HG02840 (cell line): ENCODE results near the gene SLC16A5.
A peak's percentile ranks its signal among the peaks of the same experiment; 100 is the strongest.
"Not testable (repeated sequence)": the region's sequence is repeated elsewhere in the genome, so short reads cannot be mapped to it uniquely, and the experiment has no call there.

Experiments
- ATAC-seq: cut with Tn5 transposase; IDR thresholded peaks from one replicate; pipeline ENCODE4 v1.9.1; 2021; ENCODE audit warnings: mild to moderate bottlenecking, moderate library complexity, moderate number of reproducible peaks; ENCODE audit not compliant: unreplicated experiment, low FRiP score

The SLC16A5 gene

DNA sequence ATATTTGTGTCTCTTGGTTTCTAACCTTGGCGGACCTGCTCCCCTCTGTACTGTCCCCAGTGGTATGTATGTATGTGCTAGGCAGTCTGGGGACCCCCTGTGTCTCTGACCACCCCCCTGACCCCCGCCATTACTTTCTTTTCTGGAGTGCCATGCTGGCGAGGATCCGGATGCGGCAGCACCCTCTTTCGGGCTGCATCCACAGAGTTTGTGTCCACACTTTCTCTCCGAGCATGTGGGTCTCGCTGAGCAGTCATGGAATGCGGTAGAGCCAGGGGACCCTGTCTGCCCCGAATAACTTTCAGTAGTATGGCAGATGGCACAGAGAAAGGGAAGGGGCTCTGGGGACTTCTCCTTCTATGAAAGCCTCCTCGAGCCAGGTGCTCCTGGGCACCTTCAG lies 23.7 kb upstream of the SLC16A5 start:
- ATAC-seq = no peak

DNA sequence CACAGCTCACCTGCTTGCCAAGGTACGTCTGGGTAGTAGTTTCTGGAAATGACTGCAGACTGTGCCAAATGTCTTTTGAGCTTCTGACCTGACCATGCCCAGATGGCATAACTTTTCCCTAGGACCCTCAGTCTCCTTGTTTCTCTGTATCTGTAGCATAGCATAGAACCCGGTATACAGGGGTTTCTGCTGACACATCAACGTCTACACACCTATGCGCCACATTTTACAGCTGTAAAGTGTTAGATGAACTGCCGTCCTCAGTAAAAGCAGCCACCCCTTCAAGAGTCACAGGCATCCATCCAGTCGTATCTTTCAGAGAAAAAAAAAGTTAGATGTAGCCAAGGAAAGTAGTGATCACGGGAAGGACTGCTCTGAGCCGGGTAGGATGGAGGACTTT lies 23.3 kb upstream of the SLC16A5 start:
- no peak for ATAC-seq

DNA sequence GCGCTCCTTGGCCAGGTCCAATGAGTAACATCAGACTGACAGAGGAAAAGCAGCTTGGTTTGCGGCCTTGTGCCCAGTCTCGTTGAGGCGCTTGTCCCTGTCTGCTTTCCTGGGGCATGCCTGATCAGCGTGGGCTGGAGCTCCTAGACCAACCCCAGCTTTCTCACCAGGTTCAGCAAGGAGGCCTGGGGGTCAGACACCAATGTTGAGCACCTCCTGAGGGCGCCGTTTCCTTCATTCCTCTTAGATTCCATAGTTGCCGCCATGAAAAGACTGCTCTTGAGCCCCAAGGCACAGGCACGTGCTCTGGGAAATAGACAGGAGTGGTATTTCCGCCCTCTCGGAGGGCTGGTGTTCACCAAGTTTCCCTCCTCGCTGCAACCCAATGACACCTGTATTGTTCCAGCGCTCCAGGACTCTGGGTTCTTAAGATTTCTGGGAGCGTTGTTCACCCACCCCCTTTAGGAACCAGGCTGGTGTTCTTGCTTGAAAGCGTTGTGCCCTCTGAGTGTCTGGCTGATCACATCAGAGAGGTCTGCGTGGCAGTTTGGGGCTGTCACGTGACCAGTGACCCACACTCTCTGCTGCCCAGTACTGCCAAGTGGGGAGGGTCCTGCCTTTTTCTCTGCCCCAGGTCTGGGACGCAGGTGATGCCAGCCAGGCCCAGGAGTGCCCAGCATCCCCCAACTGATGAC lies 22.7 kb upstream of the SLC16A5 start:
- no peak for ATAC-seq

DNA sequence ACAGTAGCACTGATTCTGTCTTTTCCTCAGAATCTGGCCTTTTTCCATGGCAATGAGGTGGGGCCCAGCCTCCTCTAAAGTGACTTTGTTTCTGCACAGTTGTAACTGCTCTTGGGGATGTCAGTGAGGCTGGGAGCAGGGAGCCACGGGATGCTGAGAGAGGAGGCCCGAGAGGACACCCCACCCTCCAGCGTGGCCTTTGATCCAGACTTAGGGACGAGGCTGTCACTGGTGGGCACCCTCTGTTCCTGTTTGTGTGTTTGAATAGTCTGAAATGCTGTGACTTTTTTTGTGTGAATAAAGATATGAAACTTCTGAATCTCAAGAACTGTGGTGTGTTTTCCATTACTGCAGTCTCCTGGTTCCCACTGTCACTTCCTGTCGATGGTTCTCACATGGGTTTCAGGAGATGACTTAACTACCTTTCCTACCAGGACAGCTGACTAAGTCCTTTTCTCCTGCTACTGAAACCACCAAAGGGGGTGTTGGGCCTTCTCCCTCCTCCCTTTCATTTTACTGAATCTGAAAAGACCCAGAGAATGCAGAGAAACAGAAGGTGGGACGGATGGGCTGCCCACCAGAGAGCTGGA lies 22.1 kb upstream of the SLC16A5 start:
- no peak for ATAC-seq

DNA sequence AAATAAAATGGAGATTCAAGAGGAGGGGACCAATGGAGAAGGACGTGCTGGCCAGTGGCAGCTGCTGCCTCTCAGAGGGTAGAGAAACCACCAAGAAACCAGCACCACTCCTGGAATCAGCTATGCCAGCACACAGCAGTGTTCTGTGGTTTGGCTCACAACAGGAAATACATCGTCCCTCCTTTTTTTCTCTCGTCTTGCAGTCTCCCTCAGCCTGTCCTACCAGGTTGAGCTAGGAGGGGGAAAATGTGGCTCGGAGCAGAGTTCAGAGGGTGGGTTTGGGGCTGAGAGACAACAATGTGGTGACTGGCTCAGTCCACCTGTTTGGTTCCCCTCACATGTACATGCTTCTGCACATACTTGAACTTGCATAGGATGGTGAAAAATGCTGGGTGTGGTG lies 19.9 kb upstream of the SLC16A5 start:
- ATAC-seq = no peak

DNA sequence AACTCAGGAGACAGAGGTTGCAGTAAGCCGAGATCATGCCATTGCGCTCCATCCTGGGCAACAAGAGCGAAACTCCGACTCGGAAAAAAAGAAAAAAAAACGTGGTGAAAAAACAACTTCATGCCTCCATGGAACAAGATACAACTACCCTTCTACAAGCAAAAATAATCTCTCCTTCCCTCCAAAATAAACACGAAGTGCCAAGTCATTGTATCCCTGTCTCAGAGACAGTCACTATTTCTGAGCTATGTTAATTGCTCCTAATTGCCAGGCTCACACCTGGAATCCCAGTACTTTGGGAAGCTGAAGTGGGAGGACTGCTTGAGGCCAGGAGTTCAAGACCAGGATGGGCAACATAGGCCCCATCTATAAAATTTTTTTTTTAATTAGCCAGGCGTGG lies 19.0 kb upstream of the SLC16A5 start:
- ATAC-seq = no peak

DNA sequence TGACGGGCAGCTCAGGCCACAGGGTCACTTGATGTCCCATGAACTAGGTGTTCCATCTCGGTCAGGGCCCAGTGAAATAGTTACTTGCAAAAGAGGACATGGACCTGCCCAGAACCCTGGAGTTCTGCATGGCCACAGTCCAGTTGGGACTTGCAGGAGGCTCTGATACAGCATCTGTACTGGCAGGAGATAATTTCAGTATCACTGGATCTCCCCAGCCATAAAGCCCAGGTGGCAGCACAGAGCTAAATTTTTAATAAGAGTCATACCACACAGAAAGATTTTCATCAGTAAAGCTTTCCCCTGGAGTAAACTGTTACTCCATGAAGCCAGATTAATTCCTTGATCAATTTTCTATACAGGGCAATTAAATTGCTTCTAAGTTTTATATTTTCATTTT lies 18.0 kb upstream of the SLC16A5 start:
- no peak for ATAC-seq

DNA sequence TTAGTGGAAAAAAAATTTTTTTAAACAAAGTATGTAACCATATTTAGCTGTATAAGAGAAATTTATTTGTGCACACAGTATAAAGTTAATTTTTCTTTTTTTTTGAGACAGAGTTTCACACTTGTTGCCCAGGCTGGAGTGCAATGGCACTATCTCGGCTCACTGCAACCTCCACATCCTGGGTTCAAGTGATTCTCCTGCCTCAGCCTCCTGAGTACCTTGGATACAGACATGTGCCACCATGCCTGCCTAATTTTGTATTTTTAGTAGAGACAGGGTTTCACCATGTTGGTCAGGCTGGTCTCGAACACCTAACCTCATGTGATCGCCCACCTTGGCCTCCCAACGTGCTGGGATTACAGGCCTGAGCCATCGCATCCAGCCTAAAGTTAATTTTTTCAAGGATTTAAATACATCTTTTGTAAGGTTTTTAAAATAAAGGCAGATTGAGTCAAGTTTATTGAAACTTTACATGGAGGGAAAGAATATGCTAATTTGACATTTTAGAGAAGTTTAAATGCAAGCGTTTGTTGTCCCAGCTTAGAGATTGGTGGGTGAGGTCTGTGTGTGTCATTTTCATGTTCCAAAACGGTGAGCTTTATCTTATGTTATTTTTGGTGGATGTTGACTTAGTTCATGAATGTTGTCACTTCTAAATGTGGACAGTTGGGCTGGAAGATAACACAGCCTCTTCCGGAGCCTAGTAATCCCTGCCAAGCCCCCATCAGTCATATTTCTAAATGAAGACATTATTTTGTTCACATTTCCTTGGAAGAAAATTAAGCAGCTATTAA lies 16.1 kb upstream of the SLC16A5 start:
- not testable (repeated sequence) for ATAC-seq

DNA sequence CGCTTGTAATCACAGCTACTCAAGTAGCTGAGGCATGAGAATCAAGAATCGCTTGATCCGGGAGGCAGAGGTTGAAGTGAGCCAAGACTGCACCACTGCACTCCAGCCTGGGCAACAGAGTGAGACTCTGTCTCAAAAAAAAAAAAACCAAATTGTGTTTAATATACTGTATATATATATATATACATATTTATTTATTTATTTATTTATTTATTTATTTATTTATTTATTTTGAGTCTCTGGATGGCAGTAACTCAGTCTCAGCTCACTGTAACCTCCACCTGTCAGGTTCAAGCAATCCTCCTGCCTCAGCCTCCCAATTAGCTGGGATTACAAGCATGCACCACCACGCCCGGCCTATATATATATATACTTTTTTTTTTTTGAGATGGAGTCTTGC lies 14.8 kb upstream of the SLC16A5 start:
- ATAC-seq = not testable (repeated sequence)

DNA sequence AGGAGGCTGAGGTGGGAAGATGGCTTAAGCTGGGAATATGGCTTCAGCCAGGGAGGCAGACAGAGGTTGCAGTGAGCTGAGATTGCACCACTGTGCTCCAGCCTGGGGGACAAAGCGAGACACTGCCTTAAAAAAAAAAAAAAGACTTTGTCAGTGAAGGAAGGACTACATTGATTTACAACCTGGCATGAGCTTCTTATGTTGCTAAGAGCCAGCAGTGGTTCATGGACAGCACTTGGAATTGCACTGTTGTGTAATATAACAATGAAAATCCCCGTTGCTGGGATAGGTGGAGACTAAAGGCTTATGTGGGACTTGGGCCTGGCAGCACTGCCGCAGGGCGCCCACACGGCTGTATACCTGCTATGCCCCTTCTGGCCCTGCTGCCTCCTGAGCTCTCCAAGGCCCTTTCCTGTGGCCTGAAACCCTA lies 14.1 kb upstream of the SLC16A5 start:
- no peak for ATAC-seq

DNA sequence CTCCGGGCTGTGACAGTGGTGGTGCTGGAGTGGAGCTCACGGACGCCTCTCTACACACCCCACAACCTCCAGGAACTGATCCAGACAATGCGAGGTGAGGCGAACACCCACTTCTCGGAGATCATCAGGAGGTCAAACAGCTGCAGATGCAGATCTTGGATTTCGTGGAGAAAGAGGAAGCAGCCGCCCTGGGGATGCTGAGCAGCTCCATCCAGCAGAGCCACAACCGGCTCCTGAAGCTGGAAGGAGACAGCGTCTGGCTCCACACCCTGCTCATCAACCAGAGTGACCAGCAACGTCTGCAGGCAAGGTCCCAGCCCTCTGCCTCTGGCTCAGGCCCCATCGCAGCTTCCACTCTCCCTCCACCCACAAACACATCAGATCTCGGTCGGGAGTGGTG lies 13.2 kb upstream of the SLC16A5 start:
- no peak for ATAC-seq

DNA sequence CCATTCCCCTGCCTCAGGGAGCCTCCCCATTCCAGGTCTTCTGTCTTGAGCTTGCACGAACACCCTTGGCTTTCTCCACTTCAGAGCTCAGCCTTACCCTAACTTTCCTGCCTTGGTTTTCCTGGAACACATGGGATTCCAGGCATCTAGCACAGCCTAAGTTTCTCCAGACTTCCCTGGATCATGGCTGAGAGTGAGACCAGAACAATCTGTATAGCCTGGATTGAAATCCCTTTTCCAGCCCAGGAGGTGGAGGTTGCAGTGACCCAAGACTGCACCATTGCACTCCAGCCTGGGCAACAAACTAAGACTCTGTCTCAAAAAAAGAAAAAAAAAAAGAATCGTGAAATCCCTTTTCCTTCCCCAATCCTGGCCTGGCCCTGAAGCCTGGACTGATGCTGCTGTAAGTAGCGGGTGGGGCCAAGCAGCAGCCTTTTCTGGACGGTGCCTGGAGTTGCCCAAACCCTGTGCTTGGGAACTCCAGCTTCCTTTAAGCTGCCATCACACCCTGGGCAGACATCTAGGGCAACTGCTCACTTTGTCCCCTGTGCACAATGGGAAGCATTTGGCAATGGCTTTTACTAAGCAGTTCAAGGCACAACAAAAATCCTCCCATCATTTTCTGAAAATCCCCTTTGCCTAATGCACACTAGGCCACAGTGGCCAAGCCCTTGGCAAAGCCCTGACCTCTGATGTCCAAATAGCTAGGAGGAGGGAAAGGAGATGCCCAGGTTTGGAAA lies 12.0 kb upstream of the SLC16A5 start:
- no peak for ATAC-seq

DNA sequence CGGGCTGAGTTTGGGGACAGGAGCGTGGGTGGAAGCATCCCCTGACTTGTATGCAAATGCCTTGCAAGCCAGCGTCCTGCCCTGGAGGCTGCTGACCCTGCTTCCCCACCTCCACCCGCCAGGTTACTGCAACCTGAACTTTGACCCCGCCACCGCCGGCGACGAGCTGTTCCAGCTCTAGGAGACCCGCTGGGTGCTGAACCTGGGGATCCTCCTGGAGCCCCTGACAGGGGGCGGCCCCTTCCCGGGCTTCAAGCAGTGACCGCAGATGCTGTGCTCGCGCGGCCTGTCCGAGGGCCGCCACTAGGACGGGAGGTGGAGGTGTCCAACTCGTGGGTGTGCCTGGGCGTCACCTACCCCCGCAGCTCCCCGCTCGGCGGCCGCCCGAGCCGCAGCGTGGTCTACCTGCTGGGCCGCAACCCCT lies 10.7 kb upstream of the SLC16A5 start:
- no peak for ATAC-seq

DNA sequence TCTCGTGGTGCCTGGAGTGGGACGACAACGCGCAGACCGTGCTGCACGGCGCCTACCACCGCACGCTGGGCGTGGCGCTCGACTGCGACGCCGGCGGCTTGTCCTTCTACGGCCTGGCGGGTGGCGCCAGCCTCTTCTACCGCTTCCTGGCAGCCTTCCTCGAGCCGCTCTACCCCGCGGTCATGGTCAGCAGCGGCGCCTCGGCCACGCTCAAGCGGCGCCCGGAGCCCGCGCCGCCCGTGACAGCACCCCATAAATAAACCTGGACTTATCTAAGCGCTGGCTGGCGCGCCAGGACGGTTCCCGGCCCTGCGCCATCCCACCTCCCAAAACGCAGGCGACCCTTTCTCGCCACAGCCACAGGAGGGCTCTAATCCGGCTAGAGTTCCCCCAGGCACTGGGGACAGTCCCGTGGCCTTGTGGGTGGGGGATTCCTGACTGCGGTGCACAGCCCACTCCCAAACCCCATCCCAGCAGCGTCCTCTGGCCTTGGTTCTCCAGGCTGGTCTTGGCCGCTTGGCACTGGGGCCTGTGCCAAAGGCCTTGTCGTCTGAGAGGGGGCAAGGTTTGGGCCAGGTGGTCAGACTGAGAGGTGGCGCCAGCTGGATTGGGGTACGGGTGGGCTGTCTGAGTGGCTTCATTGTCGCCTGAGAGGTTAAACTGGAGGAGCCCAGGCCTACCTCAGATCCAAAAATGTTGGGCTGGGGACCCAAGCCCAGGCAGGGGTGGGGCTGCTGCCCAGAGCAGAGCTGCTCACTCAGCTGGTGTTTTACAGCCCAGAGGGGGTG lies 10.1 kb upstream of the SLC16A5 start:
- peak; percentile 27 for ATAC-seq

DNA sequence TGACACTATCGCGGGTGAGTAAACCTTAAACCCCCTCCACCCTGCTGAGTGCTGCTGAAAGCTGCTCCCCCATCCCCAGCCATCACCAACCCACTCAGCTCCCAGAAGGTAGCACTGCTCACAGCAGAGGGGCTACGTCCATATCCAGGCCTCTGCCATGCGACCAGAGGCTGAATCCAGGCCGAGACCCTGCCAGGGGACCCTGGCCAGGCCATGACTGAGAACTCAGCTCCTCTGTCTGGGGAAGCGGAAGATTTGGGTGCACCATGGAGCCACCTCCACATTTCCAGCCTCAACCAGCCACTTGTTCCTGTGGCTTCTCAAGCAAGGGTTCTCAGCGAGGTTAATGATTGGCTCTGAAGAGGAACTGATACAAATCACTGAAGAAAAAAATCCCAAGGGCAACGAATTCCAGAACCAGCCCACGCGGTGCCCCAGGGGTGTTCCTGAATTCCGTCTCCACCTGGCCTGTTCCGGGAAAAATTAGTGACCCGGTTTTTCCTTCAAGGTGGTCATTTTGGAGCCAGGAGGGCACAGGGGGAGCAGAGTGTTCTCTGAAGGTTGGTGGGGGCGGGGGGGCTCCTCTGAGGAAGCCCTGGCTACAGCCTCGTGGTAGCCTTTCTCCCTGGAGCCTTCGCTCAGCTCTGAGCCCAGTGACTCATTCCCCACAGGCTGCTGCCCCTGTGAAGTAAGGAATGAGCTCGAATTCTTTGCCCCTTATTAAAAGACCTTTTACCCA lies 9.3 kb upstream of the SLC16A5 start:
- ATAC-seq = peak; percentile 49

DNA sequence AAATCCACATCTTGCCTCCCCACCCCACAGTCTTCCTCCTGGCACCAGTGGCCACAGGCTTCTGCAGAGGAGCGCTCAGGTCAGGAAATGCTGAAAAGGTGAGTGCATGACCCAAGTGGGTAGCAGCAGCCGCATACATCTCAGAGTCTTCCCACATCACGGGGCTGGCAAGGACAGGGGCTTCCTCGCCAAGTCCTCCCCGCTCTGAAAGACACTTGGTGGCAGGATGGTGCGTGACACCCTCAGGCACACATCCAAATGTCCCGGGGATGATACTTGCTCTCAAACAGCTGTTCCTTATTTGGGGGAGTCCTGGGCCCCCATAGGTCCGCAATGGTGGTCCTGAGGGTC lies 8.8 kb upstream of the SLC16A5 start:
- ATAC-seq = no peak

DNA sequence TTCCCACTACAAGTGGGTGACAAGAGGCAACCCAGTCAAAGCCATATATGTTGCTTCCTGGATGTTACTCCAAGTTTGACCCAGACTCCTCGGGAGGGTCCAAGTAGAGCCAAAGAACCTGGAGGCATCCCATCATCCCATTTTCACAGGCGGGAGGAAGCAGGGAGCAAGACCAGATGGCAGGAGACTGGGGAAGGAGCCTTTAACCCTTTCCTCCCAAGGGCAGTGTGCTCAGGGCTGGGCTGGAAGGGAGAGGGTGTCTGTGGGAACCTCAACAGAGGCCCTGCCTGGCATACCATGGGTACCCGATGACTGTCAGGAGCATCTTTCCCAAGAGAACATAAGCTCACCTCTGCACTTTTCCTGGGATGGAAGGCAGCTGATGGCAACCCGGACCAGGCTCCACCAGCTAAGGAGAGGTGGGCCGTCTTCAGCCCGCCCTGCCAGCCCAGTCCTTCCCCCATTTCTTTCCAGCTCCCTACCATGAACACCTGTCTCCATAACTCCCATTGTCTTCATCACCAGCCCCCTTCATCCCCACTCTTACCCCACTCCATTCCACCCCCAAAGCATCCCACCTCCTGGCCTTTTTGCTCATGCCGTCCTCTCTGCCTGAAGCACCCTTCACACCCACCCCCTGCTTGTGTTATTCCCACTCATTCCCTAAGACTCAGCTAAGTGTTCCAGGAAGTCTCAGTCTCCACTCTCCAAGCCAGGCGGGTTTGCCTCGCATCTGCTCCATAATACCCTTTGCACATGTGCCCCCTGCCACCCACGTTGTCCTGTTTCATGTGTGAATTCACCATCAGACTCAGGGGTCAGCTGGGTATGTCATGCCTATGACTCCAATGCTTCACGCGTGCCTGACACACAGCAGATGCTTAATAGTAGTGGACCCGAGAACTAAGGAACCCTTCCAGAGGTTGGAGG lies 5.9 kb upstream of the SLC16A5 start:
- no peak for ATAC-seq

DNA sequence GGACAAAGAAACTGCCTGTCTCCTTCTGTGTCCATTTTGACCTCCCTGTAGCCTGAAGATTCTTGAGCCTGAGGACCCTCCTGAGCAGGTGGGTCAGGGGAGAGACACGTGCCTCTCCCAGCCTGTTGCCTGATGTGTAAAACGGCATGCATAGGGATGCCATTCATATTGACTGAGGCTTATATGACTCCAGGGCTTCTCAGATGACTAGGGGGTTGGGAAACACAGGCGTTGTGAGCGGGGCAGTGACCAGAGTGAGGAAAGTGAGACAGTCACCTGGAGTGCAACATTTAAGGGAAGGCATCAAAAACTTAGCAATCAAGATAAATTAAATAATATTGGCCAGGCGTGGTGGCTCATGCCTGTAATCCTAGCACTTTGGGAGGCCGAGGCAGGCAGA lies 5.1 kb upstream of the SLC16A5 start:
- no peak for ATAC-seq
